ENCODE measurements around the gene RSPH9. TPM values are rescaled to one million over a fixed set of nuclear protein-coding genes. Genes with fewer than 3 reads are reported as not detected.

The RSPH9 gene, protein sequence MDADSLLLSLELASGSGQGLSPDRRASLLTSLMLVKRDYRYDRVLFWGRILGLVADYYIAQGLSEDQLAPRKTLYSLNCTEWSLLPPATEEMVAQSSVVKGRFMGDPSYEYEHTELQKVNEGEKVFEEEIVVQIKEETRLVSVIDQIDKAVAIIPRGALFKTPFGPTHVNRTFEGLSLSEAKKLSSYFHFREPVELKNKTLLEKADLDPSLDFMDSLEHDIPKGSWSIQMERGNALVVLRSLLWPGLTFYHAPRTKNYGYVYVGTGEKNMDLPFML
- 0.58 and 0.85 TPM in 2 replicates for total RNA-seq

DNA sequence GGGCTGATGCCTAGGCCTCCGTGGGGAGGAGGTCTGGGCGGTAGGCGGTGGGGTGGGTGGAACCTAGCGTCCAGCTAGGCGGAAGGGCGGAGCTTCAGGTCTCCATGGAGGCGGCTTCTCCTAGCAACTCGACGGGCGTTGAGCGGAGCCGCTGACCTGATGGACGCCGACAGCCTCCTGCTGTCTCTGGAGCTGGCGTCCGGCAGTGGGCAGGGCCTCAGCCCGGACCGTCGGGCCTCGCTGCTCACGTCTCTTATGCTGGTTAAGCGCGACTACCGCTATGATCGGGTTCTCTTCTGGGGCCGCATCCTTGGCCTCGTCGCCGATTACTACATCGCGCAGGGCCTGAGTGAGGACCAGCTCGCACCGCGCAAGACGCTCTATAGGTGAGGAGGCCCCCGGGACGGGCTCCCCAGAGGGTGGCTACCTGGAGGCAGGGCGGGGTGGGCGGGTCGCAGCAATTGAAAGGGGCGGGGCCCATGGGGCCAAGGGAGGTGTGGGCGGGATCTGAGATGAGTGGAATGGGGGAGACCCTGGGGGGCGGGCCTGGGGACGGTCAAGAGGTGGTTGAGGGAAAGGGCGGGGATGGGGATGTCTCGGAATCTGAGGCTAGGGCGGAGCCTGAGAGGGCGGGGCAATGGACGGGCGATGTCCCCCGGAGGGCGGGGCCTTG lies at the start of gene RSPH9:
Gene RSPH9, plus strand, starts transcription at position 97 of the 673 bp plus-strand sequence. Its CDS starts 63 bp downstream, at position 160.

DNA sequence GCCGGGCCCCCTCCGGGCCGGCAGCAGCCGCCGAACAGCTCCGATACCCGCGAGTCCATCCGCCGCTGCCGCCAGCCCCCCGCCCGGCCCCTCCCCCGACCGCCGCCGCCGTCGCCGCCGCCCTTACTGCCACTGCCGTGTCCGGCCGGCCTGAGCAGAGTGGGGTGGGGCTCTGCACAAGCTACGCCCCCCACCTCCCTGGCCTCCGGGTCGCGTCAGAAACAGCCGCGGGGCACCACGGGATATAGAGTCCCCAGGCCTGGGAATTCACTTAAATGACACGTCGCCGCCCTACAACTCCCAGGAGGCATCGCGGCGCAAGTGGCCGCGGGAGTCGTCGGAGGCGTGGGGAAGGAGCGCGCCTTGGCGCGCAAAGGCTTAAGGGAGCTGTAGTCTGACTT lies 15.7 kb upstream of the RSPH9 start, which contains the start of gene GTPBP2:
Gene GTPBP2, minus strand, starts transcription at position 161 of the 401 bp plus-strand sequence. Its CDS starts 102 bp downstream, at position 59.

DNA sequence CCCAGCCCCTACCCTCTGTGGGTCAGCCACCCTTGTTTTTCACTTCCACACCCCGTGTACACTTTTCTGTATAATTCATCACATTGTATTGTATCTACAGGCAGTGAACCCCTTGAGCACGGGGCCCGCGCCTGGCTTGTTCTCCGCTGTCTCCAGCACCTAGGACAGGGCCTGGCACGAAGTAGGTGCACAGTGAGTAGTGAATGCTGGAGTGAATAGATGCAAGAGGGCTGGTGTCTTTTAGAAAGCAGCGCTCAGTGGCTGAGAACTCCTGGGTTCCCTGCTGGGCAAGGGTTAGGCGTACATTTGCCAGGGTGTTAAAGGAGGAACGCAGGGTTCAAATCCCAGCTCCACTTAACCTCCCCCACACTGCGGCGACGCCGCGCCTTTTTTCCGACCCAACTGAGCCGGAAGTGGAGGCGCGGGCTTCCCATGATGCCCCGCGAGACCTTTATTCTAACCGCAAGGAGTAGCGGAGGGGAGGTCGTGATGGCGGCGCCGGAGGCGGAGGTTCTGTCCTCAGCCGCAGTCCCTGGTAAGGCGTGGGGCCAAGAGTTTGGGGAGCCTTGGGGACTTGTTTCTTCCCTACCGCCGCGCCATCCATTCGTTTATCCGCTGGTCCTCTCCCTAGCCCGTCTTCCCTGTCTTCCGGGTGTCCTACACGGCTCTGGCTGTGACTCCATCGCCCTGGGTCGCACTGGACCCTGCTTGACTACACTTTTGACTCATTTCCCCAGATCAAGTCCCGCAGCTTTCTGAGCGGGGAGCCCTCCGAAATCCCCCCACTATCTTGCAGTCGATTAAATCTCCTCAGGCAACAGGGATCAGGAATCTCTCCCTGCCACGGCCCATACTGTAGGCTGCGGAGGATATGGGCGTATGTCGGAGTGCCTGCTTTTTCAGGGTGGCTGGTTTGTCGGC lies 9.2 kb upstream of the RSPH9 start, which contains the start of gene MAD2L1BP:
Gene MAD2L1BP, plus strand, starts transcription at position 454 of the 921 bp plus-strand sequence. Its CDS starts 36 bp downstream, at position 490.

DNA sequence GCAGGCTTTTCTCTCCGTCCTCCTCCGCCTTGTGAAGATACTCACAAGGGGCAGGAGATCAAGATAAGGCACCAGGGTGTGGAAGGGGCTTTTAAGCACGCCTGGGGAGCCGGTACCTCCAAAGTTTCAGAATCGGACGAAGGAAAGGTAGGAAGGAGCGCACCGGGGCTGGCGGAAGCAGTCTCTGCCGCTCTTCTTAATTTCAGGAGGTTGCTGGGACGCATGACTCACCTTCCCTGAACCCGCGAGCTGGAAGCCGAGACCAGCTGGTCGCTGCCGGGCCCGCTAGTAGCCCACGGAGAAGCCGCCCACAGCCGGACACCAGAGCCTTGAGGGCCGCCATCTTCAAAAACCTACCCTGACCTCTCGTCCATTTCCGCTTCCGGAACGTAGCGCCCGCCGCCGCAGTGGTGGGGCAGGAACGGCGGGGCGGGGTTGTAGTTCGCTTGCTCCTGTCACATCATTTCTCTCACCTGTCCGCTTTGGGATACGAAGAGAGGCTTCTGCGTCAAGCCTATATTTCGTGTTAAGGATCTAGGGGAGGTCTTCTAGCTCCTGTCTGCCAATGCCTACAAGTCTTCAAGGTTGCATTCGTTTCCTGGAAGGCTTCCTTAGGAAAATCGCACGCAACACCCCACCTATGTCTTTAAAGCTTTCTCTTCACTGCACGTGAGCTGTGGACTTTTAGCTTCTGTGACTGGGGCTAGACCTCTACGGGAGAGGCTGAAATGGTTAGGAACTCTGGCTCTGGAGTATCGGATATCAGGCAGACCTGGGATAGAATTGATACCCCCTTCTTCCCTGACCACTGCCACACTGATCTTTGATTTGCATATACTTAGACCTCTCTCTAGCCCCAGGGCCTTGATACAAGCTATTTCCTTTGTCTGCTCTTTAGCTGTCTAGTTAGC lies 42.9 kb downstream of the RSPH9 start, which contains the start of gene MRPS18A:
Gene MRPS18A, minus strand, starts transcription at position 355 of the 911 bp plus-strand sequence. Its CDS starts 12 bp downstream, at position 343.

Other genes with a start within 250 kb of the RSPH9 start
- 14.4 and 18.8 TPM in 2 replicates for gene ABCC10, start 217.5 kb upstream of the RSPH9 start, total RNA-seq
- gene DLK2, start 189.5 kb upstream of the RSPH9 start, total RNA-seq, result 0.19 and 0.28 TPM in 2 replicates
- gene TJAP1, start 167.5 kb upstream of the RSPH9 start, total RNA-seq, result 7.6 and 9.0 TPM in 2 replicates
- gene LRRC73, start 134.7 kb upstream of the RSPH9 start, total RNA-seq, result 0.19 and 0.56 TPM in 2 replicates
- gene YIPF3, start 128.1 kb upstream of the RSPH9 start, total RNA-seq, result 78.0 and 95.0 TPM in 2 replicates
- gene POLR1C, start 127.9 kb upstream of the RSPH9 start, total RNA-seq, result 24.0 and 39.5 TPM in 2 replicates
- gene XPO5, start 69.0 kb upstream of the RSPH9 start, total RNA-seq, result 21.4 and 28.8 TPM in 2 replicates
- gene POLH, start 68.9 kb upstream of the RSPH9 start, total RNA-seq, result 27.9 and 31.6 TPM in 2 replicates
- gene GTPBP2, start 15.8 kb upstream of the RSPH9 start, total RNA-seq, result 38.0 and 59.8 TPM in 2 replicates
- 38.0 and 48.5 TPM in 2 replicates for gene MAD2L1BP, start 9.2 kb upstream of the RSPH9 start, total RNA-seq
- gene MRPS18A, start 42.8 kb downstream of the RSPH9 start, total RNA-seq, result 27.3 and 43.5 TPM in 2 replicates
- gene VEGFA, start 125.2 kb downstream of the RSPH9 start, total RNA-seq, result 241 and 811 TPM in 2 replicates

Data from regular cardiac myocyte (primary cell).